Right ventricle myocardium inferior (tissue), 1 donor: ENCODE results near the gene LILRA6. TPM values are rescaled to one million over a fixed set of nuclear protein-coding genes. Genes with fewer than 3 reads are reported as not detected.
"Not testable (repeated sequence)": the region's sequence is repeated elsewhere in the genome, so short reads cannot be mapped to it uniquely, and the experiment has no call there.

Experiments used
- ATAC-seq: fragments of 200-7000 bp; cut with Tn5 transposase; one replicate; pipeline ENCODE4 v1.9.1; 2020; ENCODE audit warnings: mild to moderate bottlenecking, moderate library complexity
- DNase-seq: peaks from one replicate; pipeline ENCODE4 v3.0.0; 2021; ENCODE audit errors: missing footprints
- intact Hi-C: fragments of 100-400 bp; cut with DNase I; formaldehyde crosslinking; loops from one replicate; pipeline ENCODE4 v1.11.0; 2022
- total RNA-seq: library from RNA; stranded (reverse); fragmentation: NEBNext Ultra II Directional; extraction: Animal tissue kit (Norgen Biotek cat#: 25700); gene quantifications from one replicate; pipeline ENCODE4 v1.2.1, GENCODE V29; 2021
- donor health status: DM: no; HTN: yes; CAD: no; lungs with severe emphysema.

Gene LILRA6
- total RNA-seq, 1 donor from 2014 or later: 2.7 TPM

DNA sequence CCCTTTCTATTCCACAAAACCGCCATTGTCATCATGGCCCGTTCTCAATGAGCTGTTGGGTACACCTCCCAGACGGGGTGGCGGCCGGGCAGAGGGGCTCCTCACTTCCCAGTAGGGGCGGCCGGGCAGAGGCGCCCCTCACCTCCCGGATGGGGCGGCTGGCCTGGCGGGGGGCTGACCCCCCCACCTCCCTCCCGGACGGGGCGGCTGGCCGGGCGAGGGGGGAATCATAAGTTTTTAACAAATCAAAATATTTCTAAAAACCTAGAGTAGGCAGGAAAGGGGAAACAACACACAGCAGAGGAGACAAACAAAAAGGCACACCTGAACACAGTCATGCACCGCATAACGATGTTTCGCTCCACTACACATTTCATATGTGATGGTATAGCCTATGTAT is 27.9 kb downstream of the LILRA6 start:
- ATAC-seq, DNase-seq, intact Hi-C loops: not testable (repeated sequence)

DNA sequence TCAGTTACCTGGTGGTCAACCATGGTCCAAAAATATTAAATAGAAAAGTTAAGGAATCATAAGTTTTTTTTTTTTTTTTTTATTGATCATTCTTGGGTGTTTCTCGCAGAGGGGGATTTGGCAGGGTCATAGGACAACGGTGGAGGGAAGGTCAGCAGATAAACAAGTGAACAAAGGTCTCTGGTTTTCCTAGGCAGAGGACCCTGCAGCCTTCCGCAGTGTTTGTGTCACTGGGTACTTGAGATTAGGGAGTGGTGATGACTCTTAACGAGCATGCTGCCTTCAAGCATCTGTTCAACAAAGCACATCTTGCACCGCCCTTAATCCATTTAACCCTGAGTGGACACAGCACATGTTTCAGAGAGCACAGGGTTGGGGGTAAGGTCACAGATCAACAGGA is 28.4 kb downstream of the LILRA6 start:
- DNase-seq, ATAC-seq, intact Hi-C loops: not testable (repeated sequence)

DNA sequence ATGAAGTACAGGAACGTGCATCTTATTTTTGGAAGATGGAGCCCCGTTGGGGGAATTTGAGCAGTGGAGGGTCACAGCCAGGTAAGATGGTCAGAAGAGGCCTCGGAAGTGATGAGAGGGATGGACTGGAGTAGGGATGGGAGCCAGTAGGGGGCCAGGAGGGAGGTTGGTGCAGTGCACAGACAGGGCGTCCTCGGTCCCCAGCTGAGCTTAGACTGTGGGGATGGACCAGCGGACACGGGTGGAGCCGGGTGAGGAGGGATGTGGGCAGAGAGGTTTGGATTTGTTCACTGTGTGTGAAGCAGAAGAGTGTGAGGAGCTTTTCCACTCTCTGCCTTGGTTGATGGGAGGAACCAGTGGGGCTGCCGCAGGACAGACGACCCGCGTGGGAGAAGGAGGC is 31.4 kb downstream of the LILRA6 start:
- no peak for DNase-seq
- ATAC-seq: no peak
- intact Hi-C loops: no loop called here

DNA sequence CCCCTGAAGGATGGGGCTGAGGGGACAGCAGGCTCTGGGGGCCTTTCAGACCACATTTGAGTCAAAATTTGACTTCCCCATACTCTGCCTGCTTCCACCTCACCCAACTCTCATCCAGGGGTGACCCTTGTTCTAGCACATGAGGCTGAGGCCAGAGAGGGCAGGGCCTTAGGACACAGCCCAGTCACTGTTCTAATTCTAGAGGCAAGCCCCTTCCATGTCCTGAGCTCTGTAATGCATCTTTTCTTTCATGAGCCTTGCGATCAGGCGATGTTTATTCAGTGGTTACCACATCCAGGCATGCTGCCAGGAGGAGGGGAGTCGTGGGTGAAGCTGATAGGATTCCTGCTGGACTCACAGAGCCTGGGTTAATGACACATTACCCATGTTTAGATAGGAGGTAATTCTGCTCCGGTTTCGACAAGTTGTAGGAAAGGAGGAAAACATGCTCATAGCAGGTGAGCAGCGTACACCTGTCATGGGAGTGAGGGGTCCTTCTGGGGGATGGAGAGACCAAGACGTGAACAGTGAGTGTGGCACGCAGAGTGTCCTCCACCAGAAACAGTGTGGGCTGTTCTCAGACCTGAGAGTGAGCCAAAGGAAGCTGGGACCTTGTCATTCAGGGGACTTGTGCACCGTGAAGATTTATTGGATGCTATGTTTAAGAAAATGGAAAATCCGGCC is 32.6 kb downstream of the LILRA6 start:
- DNase-seq: peak; percentile 91
- intact Hi-C loops: no loop called here
- ATAC-seq: peak; percentile 67

DNA sequence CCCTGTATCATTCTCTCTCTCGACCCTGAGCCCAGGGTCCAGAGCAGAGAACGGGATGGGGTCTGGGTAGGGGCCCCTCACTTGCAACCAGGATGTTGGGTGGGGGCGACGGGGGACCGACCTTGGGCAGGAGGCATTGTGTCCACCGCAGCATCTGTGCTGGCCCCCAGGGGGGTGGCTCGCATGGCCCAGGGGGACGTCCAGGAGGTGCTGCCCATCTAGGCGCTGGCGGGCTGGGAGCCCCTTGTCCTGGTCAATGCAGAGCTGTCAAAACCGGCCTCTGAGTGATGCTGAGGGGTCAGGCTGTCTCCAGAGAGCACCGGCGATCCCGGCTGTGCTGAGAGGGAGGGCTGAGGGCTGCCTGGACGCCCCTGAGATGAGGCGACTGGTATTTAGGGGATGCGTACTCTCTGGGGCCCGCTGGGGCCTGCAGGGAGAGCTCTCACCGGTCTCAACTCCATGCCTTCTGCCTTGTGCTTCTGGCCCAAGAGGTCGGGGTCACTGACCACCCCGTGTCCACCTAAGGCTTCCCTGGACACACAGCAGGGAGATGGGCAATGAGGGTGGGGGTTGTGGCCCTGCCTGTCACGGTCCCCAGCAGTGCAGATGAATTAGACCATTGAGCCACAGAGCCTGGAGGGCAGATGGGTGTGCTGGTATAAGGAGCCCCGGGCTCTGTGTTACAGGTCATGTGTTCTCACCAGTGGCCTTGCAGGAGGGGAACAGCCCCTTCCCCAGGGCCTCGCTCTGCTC is 33.4 kb downstream of the LILRA6 start:
- ATAC-seq: no peak
- DNase-seq: no peak
- intact Hi-C loops: no loop called here

DNA sequence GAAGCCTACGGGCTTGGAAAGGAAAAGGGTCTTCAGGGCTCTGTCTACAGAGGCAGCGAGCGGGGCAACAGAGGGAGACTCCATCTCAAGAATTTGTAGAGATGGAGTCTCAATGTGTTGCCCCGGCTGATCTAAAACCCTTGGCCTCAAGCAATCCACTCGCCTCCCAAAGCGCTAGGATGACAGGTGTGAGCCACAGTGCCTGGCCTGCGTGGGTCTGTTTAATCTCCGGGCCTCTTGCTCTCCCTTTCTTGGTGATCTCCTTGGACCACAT is 33.9 kb downstream of the LILRA6 start:
- no peak for ATAC-seq
- intact Hi-C loops: no loop called here

DNA sequence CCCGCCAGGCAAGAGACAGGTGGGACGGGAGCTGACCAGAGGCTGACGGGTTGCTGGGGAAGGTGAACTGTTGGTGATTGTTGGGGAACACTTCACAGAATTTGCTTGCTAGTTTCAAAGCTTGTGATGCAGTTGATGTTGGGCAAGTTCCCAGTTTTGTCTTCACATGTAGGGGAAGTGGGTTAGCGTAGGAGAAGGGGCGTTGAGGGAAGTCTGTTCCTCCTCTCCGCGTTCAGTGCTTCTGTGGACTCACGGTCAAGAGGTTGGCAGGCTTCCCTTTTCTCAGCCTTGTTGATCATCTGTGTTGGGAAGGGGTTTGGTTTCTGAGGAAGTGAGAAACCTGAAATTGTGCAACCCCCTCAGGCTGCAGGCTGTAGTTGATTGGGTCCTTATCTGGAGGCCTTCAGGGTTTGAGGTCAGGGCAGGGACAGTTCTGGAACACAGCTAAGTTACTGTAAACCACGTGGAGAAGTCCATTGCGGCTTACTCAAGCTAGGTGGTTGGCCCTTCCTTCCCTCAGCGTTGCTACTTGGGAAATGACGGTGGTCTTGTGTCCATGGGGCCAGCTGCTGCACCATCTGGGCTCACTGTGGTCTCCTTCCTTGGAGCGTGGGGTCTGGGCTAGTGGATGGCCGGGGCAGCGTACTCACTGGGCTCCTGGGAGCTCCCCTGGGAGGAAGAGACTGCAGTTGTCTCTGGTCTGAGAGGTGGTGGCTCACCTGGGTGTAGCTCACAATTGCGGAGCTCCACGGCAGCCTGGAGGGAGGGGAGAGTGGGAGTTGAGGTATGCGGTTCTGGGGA is 34.4 kb downstream of the LILRA6 start:
- ATAC-seq: peak; percentile 70
- peak; percentile 86 for DNase-seq
- intact Hi-C loops: no loop called here

More for the DNA sequence above, 33.9 kb downstream of the LILRA6 start:
- no peak for DNase-seq

DNA sequence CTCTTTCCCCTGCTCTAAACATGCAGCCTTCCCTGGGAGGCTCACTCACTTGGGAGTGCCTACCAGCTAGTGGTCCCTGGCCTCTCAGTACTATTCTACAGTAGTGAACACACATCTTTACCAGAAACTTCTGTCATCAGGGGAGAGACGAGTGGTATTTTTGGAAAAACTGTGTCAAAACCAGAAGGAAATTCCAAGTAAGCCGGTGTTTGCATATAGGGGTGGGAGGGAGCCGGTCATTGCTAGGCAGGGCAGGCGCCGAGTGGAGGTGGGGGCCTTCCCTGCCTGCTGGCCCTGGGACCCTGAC is 35.0 kb downstream of the LILRA6 start:
- intact Hi-C loops: no loop called here
- no peak for ATAC-seq
- DNase-seq: no peak

DNA sequence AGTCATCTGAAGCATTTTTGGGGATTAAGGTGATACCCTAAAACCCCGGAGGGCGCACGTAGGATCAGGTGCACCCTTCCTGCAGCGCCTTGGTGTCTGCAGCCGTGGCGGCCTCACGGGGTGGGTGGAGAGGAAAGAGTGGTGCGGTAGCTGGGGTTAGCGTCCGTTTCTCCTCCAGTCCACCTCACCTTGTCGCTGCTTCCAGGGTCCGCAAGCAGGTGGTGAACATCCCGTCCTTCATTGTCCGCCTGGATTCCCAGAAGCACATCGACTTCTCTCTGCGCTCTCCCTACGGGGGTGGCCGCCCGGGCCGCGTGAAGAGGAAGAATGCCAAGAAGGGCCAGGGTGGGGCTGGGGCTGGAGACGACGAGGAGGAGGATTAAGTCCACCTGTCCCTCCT is 35.4 kb downstream of the LILRA6 start:
- DNase-seq: peak; percentile 84
- intact Hi-C loops, ATAC-seq: not testable (repeated sequence)

DNA sequence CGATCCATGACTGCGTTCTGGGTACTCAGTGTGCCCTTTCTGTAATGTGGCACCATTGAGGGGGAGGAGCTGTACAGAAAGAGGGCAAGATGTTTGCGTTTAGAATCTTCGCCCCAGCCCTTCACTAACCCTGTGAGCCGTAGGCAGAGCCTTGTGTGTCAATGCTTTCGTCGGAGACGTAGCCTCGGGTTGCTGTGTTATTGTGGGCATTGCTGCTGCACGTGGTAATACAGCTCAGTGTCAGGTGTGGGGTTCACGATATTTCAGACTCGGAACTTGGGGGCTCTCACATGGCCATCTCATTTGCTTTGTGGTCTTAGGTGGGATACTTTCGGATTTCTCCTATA is 35.8 kb downstream of the LILRA6 start:
- intact Hi-C loops: no loop called here
- DNase-seq: no peak
- no peak for ATAC-seq

DNA sequence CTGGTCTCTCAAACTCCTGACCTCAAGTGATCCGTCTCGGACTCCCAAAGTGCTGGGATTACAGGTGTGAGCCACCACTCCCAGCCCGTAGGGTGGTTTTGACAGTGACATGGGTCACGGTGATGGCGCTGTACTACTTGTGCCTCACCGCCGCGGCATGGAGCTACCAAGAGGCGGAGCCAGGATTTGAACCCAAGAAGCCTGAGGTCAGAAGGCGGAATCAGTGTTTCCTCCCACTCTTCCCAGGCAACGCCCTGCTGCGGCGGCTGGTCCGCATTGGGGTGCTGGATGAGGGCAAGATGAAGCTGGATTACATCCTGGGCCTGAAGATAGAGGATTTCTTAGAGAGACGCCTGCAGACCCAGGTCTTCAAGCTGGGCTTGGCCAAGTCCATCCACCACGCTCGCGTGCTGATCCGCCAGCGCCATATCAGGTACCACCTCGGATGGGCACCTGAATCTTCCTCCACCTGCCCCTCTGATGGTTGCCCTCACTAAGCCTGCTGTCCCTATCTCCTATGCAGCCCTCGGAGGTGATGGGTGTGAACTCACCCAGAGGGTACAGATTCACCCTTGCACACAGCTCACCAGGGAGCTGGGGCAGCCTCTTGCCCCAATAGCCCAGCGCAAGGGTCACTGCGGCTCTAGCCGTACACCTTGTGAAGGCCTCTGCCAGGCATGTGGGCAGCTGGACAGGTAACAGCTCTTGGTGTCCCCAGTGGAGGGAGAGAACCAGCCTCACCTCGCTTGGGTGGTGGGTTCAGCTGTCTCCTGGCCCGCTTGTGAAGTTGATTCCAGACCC is 36.4 kb downstream of the LILRA6 start:
- ATAC-seq (no peak), DNase-seq (no peak)
- intact Hi-C loops: no loop called here

DNA sequence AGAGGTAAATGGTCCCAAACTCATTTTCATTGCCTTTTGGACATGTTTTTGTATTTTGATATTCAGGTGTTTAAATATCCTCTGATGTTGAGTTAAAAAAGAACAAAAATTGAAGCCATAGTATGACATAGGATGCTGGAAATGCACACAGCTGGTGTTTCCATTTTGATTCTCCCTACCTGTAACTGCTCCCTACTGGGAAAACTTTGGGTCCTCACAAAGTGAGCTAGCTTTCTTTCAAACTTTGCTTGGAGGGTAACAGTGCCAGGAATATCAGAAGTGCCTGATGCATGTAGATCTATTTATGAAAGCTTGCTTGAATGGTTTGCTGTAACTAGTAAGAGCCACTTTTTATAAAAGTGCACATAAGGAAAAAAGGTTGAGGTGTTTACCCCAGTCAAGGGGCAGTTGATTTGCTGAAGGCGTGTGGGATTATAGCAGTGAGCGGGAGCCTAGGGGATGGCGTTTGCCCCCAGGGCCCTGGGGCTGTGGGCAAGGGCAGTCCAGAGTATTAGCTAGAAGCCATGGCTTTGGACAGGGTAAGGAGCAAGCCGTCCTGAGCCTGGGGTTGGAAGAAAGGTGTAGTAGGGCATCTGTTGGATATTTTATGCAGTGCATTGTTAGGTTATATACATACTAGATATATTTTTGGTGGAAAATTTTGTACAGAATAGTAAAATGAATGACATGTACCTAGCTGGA is 37.7 kb downstream of the LILRA6 start:
- DNase-seq (no peak), ATAC-seq (no peak)
- intact Hi-C loops: no loop called here

DNA sequence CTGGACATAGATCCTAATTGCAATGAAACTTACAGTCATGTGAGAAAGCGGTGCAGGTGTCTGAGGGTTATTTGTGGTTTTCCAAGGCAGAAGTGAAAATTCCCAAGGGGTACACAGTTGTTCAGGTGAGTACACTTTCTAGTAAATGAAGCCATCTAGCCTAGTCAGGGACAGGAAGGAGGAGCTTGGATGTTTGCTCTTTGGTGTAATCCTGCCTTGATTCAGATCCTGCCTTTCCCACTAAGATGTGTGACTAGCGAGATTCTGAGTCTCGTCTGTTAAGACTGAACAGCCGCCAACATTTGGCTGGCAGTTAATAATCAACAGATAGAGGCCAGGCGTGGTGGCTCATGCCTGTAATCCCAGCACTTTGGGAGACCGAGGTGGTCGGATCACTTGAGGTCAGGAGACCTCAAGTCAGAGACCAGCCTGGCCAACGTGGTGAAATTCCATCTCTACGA is 39.4 kb downstream of the LILRA6 start:
- ATAC-seq: no peak
- intact Hi-C loops: no loop called here
- no peak for DNase-seq

DNA sequence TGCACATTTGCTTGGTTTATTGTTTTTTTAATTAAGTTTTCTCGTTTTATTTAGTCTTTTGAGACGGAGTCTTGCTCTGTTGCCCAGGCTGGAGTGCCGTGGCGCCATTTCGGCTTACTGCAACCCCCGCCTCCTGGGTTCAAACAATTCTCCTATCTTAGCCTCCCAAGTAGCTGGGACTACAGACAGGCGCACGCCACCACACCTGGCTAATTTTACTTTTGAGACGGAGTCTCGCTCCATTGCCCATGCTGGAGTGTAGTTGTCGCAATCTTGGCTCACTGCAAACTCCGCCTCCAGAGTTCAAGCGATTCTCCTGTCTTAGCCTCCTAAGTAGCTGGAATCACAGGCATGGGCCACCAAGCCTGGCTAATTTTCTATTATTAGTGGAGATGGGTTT is 40.6 kb downstream of the LILRA6 start:
- no peak for ATAC-seq
- no peak for DNase-seq
- intact Hi-C loops: no loop called here

DNA sequence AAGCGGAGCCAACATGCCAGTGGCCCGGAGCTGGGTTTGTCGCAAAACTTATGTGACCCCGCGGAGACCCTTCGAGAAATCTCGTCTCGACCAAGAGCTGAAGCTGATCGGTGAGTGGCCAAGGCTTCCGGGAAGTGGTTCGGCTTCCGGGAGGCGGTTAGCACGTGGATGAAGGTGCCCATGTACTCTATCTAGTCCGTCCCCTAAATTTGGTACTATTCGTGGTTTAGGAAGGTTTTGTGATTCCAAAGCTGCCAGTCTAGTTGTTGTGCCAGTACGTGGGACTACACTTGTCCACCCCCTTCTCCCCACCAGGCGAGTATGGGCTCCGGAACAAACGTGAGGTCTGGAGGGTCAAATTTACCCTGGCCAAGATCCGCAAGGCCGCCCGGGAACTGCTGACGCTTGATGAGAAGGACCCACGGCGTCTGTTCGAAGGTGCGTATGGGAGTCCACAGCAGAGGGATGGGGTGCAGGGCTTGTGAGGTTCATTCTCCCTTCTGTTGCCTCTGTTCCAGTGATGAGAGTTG is 41.4 kb downstream of the LILRA6 start:
- no peak for ATAC-seq
- no peak for DNase-seq
- intact Hi-C loops: no loop called here

DNA sequence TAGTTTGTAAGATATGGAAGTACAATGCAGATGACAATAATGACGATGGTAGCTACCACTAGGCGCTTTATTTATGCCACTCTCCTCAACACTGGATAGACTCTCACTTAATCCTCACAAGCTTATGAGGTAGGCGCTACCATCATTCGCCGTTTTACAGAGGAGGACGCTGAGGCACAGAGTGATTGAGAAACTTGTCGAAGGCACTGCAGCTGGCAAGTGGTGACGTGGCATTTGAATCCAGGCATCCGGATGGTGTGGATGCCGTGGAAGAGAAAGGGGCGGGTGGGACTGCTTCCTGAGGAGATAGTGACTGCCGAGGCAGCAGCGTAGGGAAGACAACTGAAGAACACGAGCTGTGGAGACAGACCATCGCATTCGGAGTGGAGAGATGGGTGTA is 43.2 kb downstream of the LILRA6 start:
- DNase-seq (no peak), ATAC-seq (no peak)
- intact Hi-C loops: no loop called here

DNA sequence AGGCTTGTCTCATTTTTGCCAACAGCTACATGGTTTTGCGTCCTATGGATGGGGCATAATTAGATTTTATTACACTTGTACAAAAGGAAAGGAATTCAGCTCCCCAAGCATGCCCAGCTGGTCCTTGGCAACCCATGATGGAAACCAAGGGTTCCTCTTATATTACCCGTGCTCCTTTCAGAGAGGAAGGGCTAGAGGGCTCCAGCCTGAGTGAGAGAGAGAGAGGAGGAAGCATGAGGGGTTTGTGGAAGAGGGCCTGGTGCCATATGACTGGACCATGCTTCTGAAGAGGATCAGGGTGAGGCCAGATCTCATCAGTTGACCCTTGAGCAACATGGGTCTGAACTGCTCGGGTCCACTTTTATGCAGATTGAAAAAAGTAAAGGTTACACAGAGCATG is 45.5 kb downstream of the LILRA6 start:
- DNase-seq: no peak
- no peak for ATAC-seq
- intact Hi-C loops: no loop called here

DNA sequence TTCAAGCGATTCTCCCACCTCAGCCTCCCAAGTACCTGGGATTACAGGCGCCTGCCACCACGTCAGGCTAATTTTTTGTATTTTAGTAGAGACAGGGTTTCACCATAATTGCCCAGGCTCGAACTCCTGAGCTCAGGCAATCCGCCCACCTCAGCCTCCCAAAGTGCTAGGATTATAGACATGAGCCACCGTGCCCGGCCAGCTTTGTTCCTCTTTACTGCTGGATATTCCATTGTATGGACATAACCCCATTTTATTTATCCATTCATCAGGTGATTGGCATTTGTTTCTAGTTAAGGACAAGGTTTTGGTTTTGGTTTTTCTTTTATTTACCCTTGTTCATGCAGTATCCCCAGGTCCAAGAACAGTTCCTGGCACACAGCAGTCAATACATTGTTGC is 46.1 kb downstream of the LILRA6 start:
- intact Hi-C loops: no loop called here
- DNase-seq (no peak), ATAC-seq (no peak)
